ENCODE data around the gene KCNG2.

- TF ChIP-seq CTCF (conservative IDR thresholded peaks at IDR 0.05; ENCODE audit: low read length) (no peak), EZH2phosphoT487 (IDR thresholded peaks at IDR 0.05; ENCODE audit: borderline replicate concordance, low read depth, low read length) (no peak)
Measured at GRCh38 chr18:79902075-79902474, 104.3 kb downstream of the KCNG2 start.

Data from OCI-LY7 (cell line).